A549 (cell line): ENCODE results near the gene LETM1.

Experiments
- CBX2 ChIP-seq: fragments of 200-600 bp; sonication (generic); IDR thresholded peaks from 2 replicates; pipeline ENCODE4 v1.6.1; 2016; ENCODE audit warnings: low read depth, mild to moderate bottlenecking, borderline replicate concordance
- CEBPB ChIP-seq, 2 experiments: fragments of >200 bp in 1 of 2; sonication (Bioruptor Twin) in 1 of 2; formaldehyde crosslinking in 1 of 2; IDR thresholded peaks; 2 replicates each; pipeline ENCODE4 v1.6.1; 2012 to 2016
- EP300 ChIP-seq, 2 experiments: fragments of >200 bp; sonication (Bioruptor Twin); formaldehyde crosslinking; IDR thresholded peaks; 2 replicates in 1 of 2; 3 replicates in 1 of 2; pipeline ENCODE4 v1.6.1; 2016 to 2017
- HOXA7 ChIP-seq: fragments of 250-450 bp; sonication (Bioruptor Pico); IDR thresholded peaks from 2 replicates; pipeline ENCODE4 v1.5.0; 2020; ENCODE audit warnings: mild to moderate bottlenecking, moderate library complexity
- KDM1A ChIP-seq: fragments of 200-600 bp; sonication (generic); IDR thresholded peaks from 2 replicates; pipeline ENCODE4 v1.6.1; 2016; ENCODE audit warnings: low read depth, mild to moderate bottlenecking
- NFE2L2 ChIP-seq: fragments of 150-350 bp; conservative IDR thresholded peaks from 2 replicates; pipeline ENCODE4 v1.6.1; 2014; ENCODE audit warnings: low read length
- POLR2A ChIP-seq: IDR thresholded peaks from 2 replicates; pipeline ENCODE4 v1.6.1; 2012; ENCODE audit warnings: mild to moderate bottlenecking, low read length
- ZC3H11A ChIP-seq: fragments of 450-650 bp; IDR thresholded peaks from 2 replicates; pipeline ENCODE4 v1.6.1; 2014; ENCODE audit warnings: antibody characterized with exemption, mild to moderate bottlenecking
- TF ChIP-seq, protein P1 (sequence below): fragments of >200 bp; sonication (Bioruptor Twin); formaldehyde crosslinking; IDR thresholded peaks from 3 replicates; pipeline ENCODE4 v1.5.1; 2016
- TF ChIP-seq, protein P2 (sequence below): fragments of >200 bp; sonication (Bioruptor Twin); formaldehyde crosslinking; IDR thresholded peaks from 3 replicates; pipeline ENCODE4 v1.6.1; 2016

DNA sequence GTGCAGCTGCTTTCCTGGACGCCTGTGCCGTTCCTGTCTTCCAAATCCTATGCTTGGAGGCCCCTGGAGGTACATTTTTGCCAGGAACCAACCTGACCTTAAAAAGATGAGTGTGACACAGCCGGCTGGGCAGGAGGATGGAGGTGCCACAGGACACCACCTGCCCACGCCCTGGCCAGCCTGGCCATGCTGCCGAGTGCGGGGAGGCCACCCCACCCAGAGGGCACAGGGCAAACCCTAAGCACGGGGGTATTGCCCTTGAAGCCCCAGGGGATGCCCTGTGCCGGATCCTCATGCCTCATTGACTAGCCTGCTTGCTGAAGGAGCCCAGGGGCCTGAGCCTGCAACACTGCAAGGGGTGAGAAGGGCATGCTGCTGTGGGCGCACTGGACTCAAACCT is 42.7 kb downstream of the LETM1 start:
- TF ChIP-seq, protein P1, sequence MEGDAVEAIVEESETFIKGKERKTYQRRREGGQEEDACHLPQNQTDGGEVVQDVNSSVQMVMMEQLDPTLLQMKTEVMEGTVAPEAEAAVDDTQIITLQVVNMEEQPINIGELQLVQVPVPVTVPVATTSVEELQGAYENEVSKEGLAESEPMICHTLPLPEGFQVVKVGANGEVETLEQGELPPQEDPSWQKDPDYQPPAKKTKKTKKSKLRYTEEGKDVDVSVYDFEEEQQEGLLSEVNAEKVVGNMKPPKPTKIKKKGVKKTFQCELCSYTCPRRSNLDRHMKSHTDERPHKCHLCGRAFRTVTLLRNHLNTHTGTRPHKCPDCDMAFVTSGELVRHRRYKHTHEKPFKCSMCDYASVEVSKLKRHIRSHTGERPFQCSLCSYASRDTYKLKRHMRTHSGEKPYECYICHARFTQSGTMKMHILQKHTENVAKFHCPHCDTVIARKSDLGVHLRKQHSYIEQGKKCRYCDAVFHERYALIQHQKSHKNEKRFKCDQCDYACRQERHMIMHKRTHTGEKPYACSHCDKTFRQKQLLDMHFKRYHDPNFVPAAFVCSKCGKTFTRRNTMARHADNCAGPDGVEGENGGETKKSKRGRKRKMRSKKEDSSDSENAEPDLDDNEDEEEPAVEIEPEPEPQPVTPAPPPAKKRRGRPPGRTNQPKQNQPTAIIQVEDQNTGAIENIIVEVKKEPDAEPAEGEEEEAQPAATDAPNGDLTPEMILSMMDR, result no peak
- TF ChIP-seq HOXA7 (no peak), POLR2A (no peak), EP300 (IDR thresholded peaks at IDR 0.05) (no peak), ZC3H11A (no peak), CBX2 (no peak), CEBPB (IDR thresholded peaks at IDR 0.05) (no peak), KDM1A (no peak), NFE2L2 (no peak)
- TF ChIP-seq, protein P2, sequence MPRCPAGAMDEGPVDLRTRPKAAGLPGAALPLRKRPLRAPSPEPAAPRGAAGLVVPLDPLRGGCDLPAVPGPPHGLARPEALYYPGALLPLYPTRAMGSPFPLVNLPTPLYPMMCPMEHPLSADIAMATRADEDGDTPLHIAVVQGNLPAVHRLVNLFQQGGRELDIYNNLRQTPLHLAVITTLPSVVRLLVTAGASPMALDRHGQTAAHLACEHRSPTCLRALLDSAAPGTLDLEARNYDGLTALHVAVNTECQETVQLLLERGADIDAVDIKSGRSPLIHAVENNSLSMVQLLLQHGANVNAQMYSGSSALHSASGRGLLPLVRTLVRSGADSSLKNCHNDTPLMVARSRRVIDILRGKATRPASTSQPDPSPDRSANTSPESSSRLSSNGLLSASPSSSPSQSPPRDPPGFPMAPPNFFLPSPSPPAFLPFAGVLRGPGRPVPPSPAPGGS, result no peak
